ENCODE data around the gene PNRC1.
"Not testable (repeated sequence)": the region's sequence is repeated elsewhere in the genome, so short reads cannot be mapped to it uniquely, and the experiment has no call there.

PNRC1 gene

DNA sequence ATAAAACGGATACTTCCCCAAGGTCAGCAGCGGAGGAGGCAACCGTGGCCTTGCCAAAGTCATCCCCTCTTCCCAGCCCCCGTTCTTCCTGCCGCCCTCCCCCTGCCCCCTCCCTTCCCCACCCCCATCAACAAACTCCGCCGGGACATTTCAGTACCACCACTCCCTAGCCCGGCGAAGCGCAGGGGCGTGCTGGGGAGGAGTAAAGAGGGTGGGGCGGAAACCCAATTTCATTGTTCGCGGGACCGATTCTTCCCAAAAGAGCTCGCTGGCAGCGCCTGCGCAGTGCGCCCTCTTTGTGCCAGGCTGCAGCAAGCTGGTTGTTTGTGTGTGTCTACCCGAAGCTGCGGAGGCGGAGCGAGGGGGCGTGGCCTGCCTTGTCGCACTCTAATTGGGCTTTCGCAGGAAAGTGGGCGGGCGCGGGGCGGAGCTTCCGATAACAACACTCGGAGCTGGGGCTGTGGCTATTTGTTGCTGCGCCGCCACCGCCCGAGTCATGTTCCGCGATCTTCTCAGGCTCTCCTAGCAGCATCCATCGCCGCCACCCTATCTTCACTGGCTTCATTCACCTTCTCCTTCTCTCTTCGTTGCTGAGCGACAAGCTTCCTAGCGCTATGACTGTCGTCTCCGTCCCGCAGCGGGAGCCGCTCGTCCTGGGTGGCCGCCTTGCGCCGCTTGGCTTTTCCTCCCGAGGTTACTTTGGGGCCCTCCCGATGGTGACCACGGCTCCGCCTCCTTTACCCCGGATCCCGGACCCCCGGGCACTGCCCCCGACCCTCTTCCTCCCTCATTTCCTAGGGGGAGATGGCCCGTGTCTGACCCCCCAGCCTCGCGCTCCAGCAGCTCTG is at the start of gene PNRC1:
PNRC1 (plus strand) TSS at position 471 of the 848 bp plus-strand sequence; CDS start at position 615, 144 bp downstream.
- DNase-seq (ENCODE audit: low spot score) = peak; percentile 96

DNA sequence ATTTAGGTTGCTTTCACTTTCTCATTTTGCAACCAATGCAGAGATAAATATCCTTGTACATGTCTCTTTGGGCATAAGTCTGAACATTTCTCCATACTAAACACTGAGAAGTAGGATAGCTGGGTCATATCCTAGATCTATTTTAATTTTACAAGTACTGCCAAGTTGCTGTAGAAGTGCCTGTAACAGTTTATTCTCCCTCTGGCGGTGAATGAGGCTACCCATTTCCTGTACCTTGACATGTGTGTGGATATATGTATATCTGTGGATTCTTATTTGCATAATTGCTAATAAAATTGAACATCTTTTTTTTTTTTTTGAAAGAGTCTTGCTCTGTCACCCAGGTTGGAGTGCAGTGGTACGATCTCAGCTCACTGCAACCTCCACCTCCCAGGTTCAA is 48.0 kb upstream of the PNRC1 start:
- no peak for DNase-seq (ENCODE audit: low spot score)

DNA sequence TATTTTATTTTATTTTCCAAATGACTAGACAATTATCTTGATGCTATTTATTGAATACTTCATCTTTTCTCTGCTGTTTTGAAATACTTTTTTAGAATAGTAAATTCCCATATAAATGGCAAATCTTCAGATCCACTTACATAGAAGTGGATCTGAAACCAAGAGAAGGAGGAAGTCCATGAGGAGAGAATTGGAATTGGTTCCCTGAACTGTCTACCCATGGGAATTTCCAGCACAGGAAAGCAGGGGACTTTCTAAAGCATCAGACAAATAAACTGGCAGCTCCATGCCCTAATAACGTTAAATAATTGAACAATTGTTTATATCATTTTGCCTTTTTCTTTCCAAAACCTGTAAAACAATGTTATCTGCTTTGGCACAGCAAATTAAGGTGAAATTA is 47.1 kb upstream of the PNRC1 start:
- no peak for DNase-seq (ENCODE audit: low spot score)

DNA sequence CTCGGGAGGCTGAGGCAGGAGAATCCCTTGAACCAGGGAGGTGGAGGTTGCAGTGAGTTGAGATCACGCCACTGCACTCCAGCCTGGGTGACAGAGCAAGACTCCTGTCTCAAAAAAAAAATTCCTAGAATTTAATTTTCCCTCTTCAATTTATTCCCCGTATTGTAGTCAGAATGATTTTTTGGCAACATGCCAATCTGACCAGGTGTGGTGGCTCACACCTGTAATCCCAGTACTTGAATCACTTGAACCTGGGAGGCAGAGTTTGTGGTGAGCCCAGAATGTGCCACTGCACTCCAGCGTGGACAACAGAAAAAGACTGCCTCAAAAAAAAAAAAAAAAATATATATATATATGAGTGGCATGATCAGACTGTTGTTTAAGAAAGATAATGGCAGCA is 46.4 kb upstream of the PNRC1 start:
- not testable (repeated sequence) for DNase-seq (ENCODE audit: low spot score)

DNA sequence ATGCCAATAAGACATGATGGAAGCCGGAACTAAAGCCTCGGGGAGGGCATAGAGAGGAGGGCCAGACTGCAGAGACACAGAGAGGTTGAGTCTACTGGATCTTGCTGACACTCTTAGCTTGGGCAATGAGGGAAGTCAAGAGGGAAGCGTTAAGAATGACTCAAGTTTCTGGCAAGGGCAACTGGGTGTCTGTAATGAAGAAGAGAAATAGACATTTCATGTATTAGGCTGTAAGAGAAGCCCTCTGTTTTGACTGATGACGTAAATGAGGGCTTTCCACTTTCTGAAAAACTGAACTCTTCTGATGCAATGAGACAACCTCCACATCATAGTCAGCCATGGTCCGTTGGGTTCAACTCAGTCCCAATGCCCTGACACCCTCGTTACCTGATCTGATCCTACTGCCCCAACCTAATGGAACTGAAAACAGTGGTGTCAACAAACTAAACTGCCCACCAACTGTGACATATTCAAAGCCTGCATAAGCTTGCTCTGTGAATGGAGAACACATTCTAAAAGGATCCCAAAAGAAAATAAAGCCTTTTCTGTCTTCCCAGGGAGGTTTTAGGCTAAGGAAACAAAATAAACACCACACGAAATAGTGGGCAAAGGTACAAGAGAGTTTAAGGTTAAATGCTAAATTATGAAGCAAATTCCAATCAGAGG is 45.8 kb upstream of the PNRC1 start:
- no peak for DNase-seq (ENCODE audit: low spot score)

DNA sequence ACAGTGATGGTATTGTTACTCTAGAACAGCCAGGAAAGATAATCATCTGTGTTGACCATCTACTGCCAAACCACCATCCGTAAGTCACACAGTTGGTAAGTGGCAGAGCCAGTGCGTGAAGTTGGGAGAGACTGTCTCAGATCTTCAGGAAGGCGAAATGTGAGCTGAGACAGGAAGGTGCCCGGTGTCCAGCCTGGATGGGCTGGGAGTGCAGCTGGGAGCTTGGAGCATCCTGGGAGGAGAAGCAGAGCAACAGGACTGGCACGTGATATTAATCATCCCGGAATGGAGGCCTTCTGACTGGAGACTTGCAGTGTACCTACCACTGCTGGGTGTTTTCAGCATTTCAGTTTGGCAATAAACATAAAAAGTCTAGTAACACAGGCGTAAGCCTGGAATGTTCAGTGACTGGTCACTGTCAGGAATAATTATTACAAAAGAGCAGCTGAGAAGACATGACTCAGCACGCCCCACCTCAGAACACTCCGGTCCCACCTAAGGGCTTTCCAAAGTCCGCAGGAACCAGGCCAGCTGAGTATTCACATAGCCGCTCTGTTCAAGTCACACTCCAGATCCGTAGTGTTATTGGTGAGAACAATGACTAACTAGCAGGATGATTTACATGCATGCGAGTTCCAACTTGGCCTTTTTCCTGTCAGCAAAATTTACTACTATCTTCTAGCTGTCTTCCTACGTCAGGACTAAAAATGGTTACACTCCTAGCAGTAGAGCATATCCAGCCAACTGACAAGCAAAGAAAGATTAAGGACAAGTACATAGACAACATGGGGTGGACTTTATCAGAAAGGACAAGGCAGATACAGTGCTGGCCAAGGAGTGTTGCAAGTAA is 45.1 kb upstream of the PNRC1 start:
- no peak for DNase-seq (ENCODE audit: low spot score)

DNA sequence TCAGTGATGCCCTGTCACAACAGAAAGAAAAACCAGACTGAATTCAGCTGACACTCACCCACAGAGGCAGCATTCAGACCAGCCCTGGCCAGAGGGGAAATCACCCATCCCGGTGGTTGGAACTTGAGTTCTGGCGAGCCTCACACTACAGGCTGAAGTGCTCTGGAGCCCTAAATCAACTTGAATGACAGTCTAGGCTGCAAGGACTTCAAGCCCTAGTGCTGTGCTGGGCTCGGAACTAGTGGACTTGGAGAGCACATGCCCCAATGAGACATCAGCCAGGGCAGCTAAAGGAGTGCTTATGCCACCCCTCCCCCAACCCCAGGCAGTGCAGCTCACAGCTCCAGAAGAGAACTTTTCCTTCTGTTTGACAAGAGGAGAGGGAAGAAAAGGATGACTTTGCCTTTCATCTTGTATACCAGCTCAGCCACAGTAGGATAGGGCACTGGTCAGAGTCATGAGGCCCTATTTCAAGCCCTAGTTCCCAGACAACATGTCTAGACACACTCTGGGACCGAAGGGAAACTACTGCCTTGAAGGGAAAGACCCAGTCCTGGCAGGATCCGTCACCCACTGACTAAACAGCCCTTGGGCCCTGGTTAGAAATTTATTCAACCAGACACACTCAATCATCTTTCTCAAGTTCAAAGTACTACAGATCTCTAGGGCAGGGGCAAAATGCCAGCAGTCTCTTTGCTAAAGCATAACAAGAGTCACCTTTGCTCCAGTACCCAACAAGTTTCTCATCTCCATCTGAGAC is 43.2 kb upstream of the PNRC1 start:
- DNase-seq (ENCODE audit: low spot score) = no peak

DNA sequence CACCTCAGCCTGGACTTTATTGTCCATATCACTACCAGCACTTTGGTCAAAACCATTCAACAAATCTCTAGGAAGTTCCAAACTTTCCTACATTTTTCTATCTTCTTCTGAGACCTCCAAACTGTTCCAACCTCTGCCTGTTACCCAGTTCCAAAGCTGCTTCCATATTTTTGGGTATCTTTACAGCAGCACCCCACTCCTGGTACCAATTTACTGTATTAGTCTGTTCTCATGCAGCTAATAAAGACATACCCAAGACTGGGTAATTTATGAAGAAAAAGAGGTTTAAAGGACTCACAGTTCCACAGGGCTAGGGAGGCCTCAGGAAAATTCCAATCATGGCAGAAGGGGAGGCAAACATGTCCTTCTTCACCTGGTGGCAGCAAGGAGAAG is 42.7 kb upstream of the PNRC1 start:
- DNase-seq (ENCODE audit: low spot score) = not testable (repeated sequence)

DNA sequence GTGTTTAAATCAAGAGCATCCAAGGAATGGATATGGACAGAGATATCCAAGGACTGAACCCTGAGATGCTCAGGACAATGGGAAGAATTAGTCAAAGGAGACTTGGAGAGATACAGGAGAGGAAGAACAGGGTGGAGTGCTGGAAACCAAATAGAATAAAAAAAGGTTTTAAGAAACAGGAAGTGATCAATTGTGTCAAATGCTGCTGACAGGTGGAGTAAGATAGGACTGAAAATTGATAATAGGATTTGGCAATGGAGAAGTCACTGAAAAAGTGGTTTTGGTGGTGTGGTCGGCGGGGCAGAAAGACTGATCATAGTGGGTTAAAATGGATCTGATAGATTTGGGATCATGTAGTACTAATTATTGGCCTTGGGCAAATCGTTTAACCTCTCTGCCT is 37.9 kb upstream of the PNRC1 start:
- DNase-seq (ENCODE audit: low spot score) = no peak

DNA sequence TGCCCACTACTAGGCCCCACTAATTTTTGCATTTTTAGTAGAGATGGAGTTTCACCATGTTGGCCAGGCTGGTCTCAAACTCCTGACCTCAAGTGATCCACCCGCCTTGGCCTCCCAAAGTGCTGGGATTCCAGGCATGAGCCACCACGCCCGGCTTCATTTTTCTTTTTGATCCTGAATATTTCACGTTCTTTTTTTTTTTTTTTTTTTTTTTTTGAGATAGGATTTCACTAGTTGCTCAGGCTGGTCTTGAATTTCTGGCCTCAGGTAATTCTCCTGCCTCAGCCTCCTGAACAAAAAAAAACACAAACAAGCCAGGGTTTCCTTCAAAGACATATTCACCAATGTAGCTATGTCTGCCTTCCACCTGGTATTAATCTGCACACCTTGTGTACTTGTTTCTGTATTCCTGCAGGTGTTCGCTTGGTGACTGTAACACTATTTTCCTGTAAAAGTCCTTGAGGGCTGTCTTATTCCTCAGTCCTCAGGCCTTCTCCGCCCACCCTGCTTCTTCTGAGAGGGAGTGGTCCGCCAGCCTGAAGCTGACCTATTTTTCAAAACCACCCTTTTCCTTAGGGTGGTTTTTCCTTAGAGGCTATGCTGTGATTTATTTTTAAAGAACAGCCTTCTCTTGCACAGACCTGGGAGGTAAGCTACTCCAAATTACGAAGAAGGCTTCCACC is 36.1 kb upstream of the PNRC1 start:
- no peak for DNase-seq (ENCODE audit: low spot score)

DNA sequence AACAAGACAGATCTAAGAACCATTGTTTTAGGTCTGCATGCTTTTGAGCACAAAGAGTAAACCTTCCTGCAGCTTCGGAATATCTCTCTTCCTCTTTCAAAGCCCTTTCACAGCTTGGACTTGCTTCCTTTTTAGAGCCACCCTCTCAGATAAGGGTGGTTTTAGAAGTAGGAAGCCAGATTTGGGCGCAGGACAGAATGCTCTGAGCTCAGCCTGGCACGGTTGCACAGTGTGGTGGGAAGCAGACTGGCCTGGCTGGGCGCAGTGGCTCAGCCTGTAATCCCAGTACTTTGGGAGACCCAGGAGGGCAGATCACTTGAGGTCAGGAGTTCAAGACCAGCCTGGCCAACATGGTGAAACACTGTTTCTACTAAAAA is 35.6 kb upstream of the PNRC1 start:
- no peak for DNase-seq (ENCODE audit: low spot score)

DNA sequence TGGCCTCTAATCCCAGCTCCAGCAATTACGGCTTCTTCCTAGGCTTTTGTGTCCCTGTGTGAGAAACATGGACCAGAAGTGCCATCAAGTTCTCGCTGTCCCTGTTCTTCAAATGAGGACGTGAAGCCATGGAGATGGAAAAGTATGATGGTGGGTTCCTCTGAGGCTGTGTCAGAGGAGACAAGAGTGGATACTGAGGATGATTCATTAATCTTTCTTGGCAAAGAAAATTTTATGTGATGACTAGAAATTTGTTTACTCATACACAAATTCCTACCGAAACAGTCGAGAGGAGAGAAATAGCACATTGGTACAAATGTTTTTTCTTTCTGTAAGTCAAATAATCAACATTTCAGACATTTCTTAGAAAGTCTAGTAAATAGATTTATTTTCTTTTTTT is 35.0 kb upstream of the PNRC1 start:
- DNase-seq (ENCODE audit: low spot score) = no peak

DNA sequence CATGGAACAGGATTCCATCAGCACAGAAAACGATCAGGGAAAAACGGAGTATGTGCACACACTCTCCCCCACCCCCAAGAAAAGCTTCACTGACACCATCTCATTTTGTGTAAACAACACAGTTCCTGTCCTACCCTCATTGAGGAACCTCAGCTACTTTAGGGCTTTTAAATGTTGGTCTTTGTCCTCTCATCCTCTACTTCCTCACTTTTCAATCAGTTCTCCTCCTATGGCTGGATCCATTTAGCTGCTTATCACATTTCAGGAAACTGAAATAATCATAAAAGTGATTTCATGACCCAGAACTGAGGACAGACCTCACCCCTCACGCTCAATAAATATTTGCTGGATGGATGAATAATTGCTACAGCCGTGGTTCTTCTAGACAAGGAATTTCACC is 33.1 kb upstream of the PNRC1 start:
- DNase-seq (ENCODE audit: low spot score) = no peak

DNA sequence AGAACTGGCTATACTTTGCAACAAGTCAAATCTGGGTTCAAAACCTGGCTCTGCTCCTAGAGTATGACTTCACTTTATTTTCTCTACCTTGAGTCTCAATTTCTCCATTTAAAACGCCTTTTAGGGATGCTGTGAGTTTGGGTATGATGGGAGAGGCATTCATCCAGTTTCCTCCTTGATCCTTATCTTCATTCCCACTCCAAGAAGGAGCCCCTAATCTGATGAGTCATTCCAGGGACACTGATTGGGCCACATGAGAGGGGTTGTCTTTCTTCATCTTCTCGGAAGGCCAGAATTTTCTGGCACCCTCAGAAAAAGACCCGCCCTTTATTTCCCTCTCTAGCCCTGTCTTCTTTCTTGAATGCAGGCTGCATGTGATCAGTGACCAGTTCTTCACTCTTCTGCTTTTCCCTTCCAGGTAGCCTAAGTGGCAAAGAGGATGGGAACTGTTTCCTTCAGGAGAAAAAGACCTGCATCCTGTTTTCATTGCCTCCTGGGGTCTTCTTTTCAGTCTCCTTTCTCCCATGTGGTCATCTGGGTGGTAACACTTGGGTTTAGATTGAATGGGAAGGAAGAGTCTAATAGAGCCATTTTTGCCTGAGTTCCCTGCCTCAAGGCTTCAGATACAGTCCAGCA is 32.1 kb upstream of the PNRC1 start:
- DNase-seq (ENCODE audit: low spot score) = no peak

DNA sequence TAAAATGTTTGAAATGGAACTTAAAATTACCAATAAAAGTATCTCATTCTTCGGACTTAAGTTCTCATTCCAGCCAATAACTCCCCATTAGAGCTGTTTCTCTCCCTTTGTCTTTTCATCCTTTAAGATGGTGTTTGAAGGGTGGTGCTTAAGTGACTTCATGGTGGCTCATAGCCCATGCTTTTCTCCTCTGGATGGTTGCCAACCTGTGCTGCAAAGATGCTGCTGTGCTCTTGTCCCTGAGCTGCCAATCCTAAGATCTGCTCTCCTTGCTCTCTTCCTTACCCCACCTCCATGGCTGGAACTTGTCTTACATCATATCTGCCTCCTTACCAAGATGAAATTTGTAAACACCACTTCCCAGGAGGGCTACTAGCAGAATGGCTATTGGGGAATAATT is 31.6 kb upstream of the PNRC1 start:
- no peak for DNase-seq (ENCODE audit: low spot score)

DNA sequence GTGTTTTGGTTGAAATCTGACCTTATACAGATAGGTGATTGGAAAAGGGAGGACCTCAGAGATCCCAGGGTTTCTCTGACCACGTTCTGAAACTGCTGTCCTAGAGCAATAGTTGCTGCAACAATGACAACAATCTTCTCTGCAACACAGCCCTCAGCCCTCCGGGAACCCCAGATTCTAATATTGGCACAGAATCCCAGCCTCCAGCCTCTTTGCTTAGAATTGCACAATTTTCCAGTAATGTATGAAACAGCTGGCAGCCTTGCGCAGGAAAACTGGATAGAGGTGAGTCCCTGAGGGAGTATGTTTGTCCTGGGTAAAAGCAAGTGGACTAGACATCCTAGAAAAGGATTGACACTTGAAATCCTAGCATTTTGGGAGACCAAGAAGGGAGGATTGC is 30.4 kb upstream of the PNRC1 start:
- DNase-seq (ENCODE audit: low spot score) = no peak

DNA sequence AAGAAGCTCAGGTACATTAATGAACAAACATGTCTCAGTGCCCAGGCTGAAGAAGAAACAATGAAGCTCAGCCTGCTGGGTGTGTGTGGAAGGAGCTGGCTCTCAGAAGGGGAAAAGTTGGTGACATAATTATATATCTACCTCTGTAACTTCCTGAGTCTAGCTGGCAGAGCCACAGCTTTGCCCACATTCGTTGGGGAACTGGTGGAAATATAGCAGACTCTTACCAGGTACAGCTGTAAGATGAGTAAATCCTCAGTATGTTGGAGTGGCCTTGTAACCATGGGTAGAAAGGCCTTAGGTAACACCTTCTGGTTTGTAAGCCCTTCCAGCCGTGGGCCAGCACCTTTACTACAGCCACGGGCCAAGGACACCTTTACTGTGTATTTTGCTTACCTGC is 29.9 kb upstream of the PNRC1 start:
- no peak for DNase-seq (ENCODE audit: low spot score)

DNA sequence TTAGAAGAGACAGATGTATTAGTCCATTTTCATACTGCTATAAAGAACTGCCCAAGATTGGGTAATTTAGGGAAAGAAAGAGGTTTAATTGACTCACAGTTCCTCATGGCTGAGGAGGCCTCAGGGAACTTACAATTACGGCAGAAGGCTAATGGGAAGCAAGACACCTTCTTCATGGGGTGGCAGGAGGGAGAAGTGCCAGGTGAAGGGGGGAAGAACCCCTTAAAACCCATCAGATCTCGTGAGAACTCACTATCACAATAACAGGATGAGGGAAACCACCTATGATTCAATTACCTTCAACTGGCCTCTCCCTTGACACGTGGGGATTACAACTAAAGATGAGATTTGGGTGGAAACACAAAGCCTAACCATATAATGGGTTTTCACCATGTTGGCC is 28.9 kb upstream of the PNRC1 start:
- DNase-seq (ENCODE audit: low spot score) = no peak

DNA sequence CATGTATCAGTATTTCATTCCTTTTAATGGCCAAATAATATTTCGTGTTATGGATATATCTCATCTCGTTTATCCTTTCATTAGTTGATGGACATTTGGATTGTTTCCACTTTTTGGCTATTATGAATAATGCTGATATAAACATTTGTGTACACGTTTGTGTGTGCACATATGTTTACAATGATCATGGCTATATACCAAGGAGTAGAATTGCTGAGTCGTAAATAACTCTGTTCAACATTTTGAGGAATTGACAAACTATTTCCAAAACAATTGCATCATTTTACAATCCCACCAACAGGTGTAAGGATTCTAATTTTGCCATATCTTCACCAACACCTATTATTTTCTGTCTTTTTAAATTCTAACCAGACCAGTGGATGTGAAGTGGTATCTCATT is 26.3 kb upstream of the PNRC1 start:
- DNase-seq (ENCODE audit: low spot score) = no peak

DNA sequence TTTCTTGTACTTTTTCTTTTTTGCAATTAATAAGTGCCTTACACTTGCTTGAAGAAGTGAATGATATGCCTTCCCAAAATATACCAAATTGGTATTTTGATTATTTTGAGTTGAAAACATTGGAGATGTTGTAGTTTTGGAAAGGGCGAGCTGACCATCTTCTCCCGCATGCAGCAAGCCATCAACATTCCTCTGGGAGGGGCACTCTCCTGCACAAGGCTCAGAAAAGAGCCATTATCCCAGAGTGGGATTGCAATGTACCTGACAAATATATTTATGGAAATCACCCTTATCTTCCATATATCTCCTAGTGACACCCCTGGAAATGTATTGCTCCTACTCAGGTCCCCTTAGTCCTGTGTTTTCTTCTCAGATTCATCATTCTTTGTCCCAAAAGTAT is 22.8 kb upstream of the PNRC1 start:
- DNase-seq (ENCODE audit: low spot score) = no peak

DNA sequence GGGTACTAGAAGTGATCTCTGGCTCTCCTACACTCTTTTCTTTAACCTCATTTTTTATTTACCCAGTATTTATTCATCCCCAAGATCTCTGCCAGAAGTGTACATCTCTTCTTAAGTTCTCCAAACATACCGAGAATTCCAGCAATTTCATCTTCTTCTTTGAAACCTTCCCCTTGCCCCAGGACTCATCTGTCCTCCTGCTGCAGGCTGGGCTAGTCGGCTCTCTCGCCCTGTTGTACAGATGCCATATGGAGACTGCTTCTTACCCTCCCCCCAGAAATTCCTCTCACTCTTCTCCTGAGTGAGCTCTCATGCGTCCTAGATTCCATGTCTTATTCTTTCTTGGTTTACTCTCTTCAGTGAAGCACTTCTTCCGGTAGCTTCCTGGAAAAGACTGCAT is 21.9 kb upstream of the PNRC1 start:
- DNase-seq (ENCODE audit: low spot score) = no peak
